Measurements from ENCODE around the gene CYB5A. TPM values are rescaled to one million over a fixed set of nuclear protein-coding genes. Genes with fewer than 3 reads are reported as not detected.

Gene CYB5A
- total RNA-seq, 1 donor from 2014 or later: 30.1 TPM

- Mint-ChIP-seq H3K9me3 (ENCODE audit: low read depth) (no peaks in the 10 kb centered on the region), H3K4me1 (ENCODE audit: low read depth) (no peaks in the 10 kb centered on the region), H3K36me3 (ENCODE audit: low read depth) (no peaks in the 10 kb centered on the region), H3K27me3 (ENCODE audit: low read depth) (peaks cover 12% of the 10 kb centered on the region), H3K27ac (ENCODE audit: unreplicated experiment) (no peak overlapping the region), H3K4me3 (ENCODE audit: unreplicated experiment) (no peak overlapping the region)
- DNase-seq (ENCODE audit: low spot score): no peak
- TF ChIP-seq, protein P1, sequence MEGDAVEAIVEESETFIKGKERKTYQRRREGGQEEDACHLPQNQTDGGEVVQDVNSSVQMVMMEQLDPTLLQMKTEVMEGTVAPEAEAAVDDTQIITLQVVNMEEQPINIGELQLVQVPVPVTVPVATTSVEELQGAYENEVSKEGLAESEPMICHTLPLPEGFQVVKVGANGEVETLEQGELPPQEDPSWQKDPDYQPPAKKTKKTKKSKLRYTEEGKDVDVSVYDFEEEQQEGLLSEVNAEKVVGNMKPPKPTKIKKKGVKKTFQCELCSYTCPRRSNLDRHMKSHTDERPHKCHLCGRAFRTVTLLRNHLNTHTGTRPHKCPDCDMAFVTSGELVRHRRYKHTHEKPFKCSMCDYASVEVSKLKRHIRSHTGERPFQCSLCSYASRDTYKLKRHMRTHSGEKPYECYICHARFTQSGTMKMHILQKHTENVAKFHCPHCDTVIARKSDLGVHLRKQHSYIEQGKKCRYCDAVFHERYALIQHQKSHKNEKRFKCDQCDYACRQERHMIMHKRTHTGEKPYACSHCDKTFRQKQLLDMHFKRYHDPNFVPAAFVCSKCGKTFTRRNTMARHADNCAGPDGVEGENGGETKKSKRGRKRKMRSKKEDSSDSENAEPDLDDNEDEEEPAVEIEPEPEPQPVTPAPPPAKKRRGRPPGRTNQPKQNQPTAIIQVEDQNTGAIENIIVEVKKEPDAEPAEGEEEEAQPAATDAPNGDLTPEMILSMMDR (IDR thresholded peaks at IDR 0.05): peak; percentile 68
Observed at GRCh38 chr18:74310411-74310810, 18.6 kb upstream of the CYB5A start.

- H3K4me1 Mint-ChIP-seq (ENCODE audit: low read depth): no peaks in the 10 kb centered on the region
- H3K27ac Mint-ChIP-seq (ENCODE audit: unreplicated experiment): no peak overlapping the region
- H3K27me3 Mint-ChIP-seq (ENCODE audit: low read depth): peaks cover 11% of the 10 kb centered on the region
Observed at GRCh38 chr18:74303936-74304335, 12.2 kb upstream of the CYB5A start.

GRCh38 chr18:74303306-74303705 lies 11.5 kb upstream of the CYB5A start:
- no peaks in the 10 kb centered on the region for H3K36me3 Mint-ChIP-seq (ENCODE audit: low read depth)
- DNase-seq (ENCODE audit: low spot score): no peak
- H3K4me1 Mint-ChIP-seq (ENCODE audit: low read depth): no peaks in the 10 kb centered on the region
- no peak overlapping the region for H3K4me3 Mint-ChIP-seq (ENCODE audit: unreplicated experiment)
- no peaks in the 10 kb centered on the region for H3K9me3 Mint-ChIP-seq (ENCODE audit: low read depth)
- H3K27me3 Mint-ChIP-seq (ENCODE audit: low read depth): peaks cover 11% of the 10 kb centered on the region
- H3K27ac Mint-ChIP-seq (ENCODE audit: unreplicated experiment): no peak overlapping the region
- TF ChIP-seq, protein P1 (IDR thresholded peaks at IDR 0.05): no peak

More at GRCh38 chr18:74303936-74304335, 12.2 kb upstream of the CYB5A start:
- no peaks in the 10 kb centered on the region for H3K9me3 Mint-ChIP-seq (ENCODE audit: low read depth)
- no peaks in the 10 kb centered on the region for H3K36me3 Mint-ChIP-seq (ENCODE audit: low read depth)
- no peak for DNase-seq (ENCODE audit: low spot score)
- TF ChIP-seq, protein P1 (IDR thresholded peaks at IDR 0.05): no peak
- no peak overlapping the region for H3K4me3 Mint-ChIP-seq (ENCODE audit: unreplicated experiment)

GRCh38 chr18:74299746-74300145 lies 8.0 kb upstream of the CYB5A start:
- Mint-ChIP-seq H3K27ac (ENCODE audit: unreplicated experiment) (no peak overlapping the region), H3K4me3 (ENCODE audit: unreplicated experiment) (no peak overlapping the region), H3K4me1 (ENCODE audit: low read depth) (no peaks in the 10 kb centered on the region), H3K9me3 (ENCODE audit: low read depth) (no peaks in the 10 kb centered on the region), H3K27me3 (ENCODE audit: low read depth) (peaks cover 5% of the 10 kb centered on the region), H3K36me3 (ENCODE audit: low read depth) (no peaks in the 10 kb centered on the region)
- no peak for DNase-seq (ENCODE audit: low spot score)
- TF ChIP-seq, protein P1 (IDR thresholded peaks at IDR 0.05): no peak

DNA sequence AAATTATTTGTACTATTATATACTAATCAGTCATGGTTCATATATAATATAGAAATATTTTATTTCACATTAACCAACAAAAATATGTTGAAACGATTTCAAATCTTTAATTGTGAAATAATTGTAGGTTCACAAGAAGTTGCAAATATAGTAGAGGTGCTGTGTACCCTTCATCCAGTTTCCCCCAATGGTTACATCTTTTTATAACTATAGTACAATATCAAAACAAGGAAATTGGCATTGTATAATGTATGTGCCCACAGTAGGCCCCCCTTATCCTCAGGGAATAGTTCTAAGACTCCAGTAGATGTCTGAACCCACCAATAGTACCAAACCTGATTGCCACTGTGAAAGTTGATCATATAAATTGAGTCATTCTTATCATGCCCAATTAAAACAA lies 7.4 kb upstream of the CYB5A start:
- no peaks in the 10 kb centered on the region for H3K4me1 Mint-ChIP-seq (ENCODE audit: low read depth)
- peaks cover 5% of the 10 kb centered on the region for H3K27me3 Mint-ChIP-seq (ENCODE audit: low read depth)
- DNase-seq (ENCODE audit: low spot score): no peak
- no peaks in the 10 kb centered on the region for H3K36me3 Mint-ChIP-seq (ENCODE audit: low read depth)
- no peak overlapping the region for H3K4me3 Mint-ChIP-seq (ENCODE audit: unreplicated experiment)
- no peaks in the 10 kb centered on the region for H3K9me3 Mint-ChIP-seq (ENCODE audit: low read depth)
- TF ChIP-seq, protein P1 (IDR thresholded peaks at IDR 0.05): no peak
- H3K27ac Mint-ChIP-seq (ENCODE audit: unreplicated experiment): no peak overlapping the region

Data from chondrocyte (in vitro differentiated cells).